Liver (tissue), 9 donors: ENCODE measurements around the gene MYO15B. TPM values are rescaled to one million over a fixed set of nuclear protein-coding genes. Genes with fewer than 3 reads are reported as not detected.
A peak's percentile ranks its signal among the peaks of the same experiment; 100 is the strongest.

Source experiments
- DNase-seq: peaks from one replicate; pipeline ENCODE4 v3.0.0-alpha.2; 2017; ENCODE audit warnings: low spot score
- H3K27ac ChIP-seq, 2 donors: one replicate each; pipeline ENCODE4 v1.7.0; 2013; ENCODE audit warnings: inconsistent platforms in 2 of 2, low read length in 2 of 2, control low read depth in 1 of 2, low read depth in 1 of 2, mild to moderate bottlenecking in 1 of 2
- H3K27me3 ChIP-seq, 4 donors: one replicate each; pipeline versions ENCODE4 v1.6.1 to v1.7.0; 2013; ENCODE audit warnings: low read length in 3 of 4, inconsistent platforms in 1 of 4, mild to moderate bottlenecking in 1 of 4, moderate library complexity in 1 of 4; ENCODE audit not compliant: control insufficient read depth in 4 of 4, insufficient read depth in 4 of 4
- H3K36me3 ChIP-seq, 4 donors: one replicate each; pipeline versions ENCODE4 v1.6.1 to v1.7.0; 2013; ENCODE audit warnings: low read length in 3 of 4, mild to moderate bottlenecking in 3 of 4, low read depth in 1 of 4, moderate library complexity in 1 of 4; ENCODE audit not compliant: control insufficient read depth in 4 of 4, insufficient read depth in 3 of 4
- H3K4me1 ChIP-seq, 4 donors: one replicate each; pipeline versions ENCODE4 v1.6.1 to v1.7.0; 2013; ENCODE audit warnings: low read length in 3 of 4, mild to moderate bottlenecking in 3 of 4, moderate library complexity in 1 of 4; ENCODE audit not compliant: control insufficient read depth in 4 of 4, insufficient read depth in 4 of 4
- H3K4me3 ChIP-seq, 3 donors: one replicate each; pipeline versions ENCODE4 v1.6.1 to v1.7.0; 2013; ENCODE audit warnings: low read length in 3 of 3, control low read depth in 1 of 3, low read depth in 1 of 3, mild to moderate bottlenecking in 1 of 3
- H3K9ac ChIP-seq, 2 donors: one replicate each; pipeline ENCODE4 v1.7.0; 2013; ENCODE audit warnings: low read length in 2 of 2, mild to moderate bottlenecking in 2 of 2, moderate library complexity in 2 of 2, control low read depth in 1 of 2, low read depth in 1 of 2
- H3K9me3 ChIP-seq, 4 donors: one replicate each; pipeline versions ENCODE4 v1.6.1 to v1.7.0; 2013; ENCODE audit warnings: low read length in 3 of 4; ENCODE audit not compliant: control insufficient read depth in 4 of 4
- ATF3 ChIP-seq: IDR thresholded peaks from 2 replicates; pipeline ENCODE4 v1.6.1; 2016; ENCODE audit warnings: antibody characterized with exemption
- CTCF ChIP-seq: fragments of 150-350 bp; IDR thresholded peaks from 2 replicates; pipeline ENCODE4 v1.5.1; 2017; ENCODE audit warnings: improper control_type of control experiment, low read depth, low read length; ENCODE audit not compliant: missing input control
- EGR1 ChIP-seq, 2 donors: IDR thresholded peaks; 2 replicates each; pipeline ENCODE4 v1.6.1; 2016 to 2018; ENCODE audit warnings: antibody characterized with exemption in 2 of 2, low read depth in 2 of 2
- FOXA1 ChIP-seq: IDR thresholded peaks from 2 replicates; pipeline ENCODE4 v1.6.1; 2016; ENCODE audit warnings: antibody characterized with exemption
- FOXA2 ChIP-seq: IDR thresholded peaks from 2 replicates; pipeline ENCODE4 v1.6.1; 2016; ENCODE audit warnings: antibody characterized with exemption
- GABPA ChIP-seq, 2 donors: IDR thresholded peaks in 1 of 2; conservative IDR thresholded peaks in 1 of 2; 2 replicates each; pipeline ENCODE4 v1.6.1; 2016; ENCODE audit warnings: antibody characterized with exemption in 2 of 2, mild to moderate bottlenecking in 1 of 2, moderate library complexity in 1 of 2
- HNF4A ChIP-seq, 2 donors: conservative IDR thresholded peaks; 2 replicates each; pipeline ENCODE4 v1.6.1; 2016; ENCODE audit warnings: antibody characterized with exemption in 2 of 2, mild to moderate bottlenecking in 2 of 2
- HNF4G ChIP-seq: IDR thresholded peaks from 2 replicates; pipeline ENCODE4 v1.6.1; 2016; ENCODE audit warnings: antibody characterized with exemption
- JUND ChIP-seq, 2 donors: IDR thresholded peaks; 2 replicates each; pipeline ENCODE4 v1.6.1; 2016; ENCODE audit warnings: antibody characterized with exemption in 2 of 2
- MAX ChIP-seq: IDR thresholded peaks from 2 replicates; pipeline ENCODE4 v1.6.1; 2016; ENCODE audit warnings: antibody characterized with exemption
- NR2F2 ChIP-seq: IDR thresholded peaks from 2 replicates; pipeline ENCODE4 v1.6.1; 2016; ENCODE audit warnings: antibody characterized with exemption
- RAD21 ChIP-seq, 2 donors: IDR thresholded peaks; 2 replicates each; pipeline ENCODE4 v1.6.1; 2016; ENCODE audit warnings: antibody characterized with exemption in 2 of 2, mild to moderate bottlenecking in 2 of 2
- REST ChIP-seq: IDR thresholded peaks from 2 replicates; pipeline ENCODE4 v1.6.1; 2016; ENCODE audit warnings: antibody characterized with exemption, mild to moderate bottlenecking
- RXRA ChIP-seq, 2 donors: IDR thresholded peaks; 2 replicates each; pipeline ENCODE4 v1.6.1; 2017 to 2018; ENCODE audit warnings: antibody characterized with exemption in 2 of 2, mild to moderate bottlenecking in 1 of 2
- SP1 ChIP-seq: IDR thresholded peaks from 2 replicates; pipeline ENCODE4 v1.6.1; 2018; ENCODE audit warnings: antibody characterized with exemption, mild to moderate bottlenecking
- TAF1 ChIP-seq: conservative IDR thresholded peaks from 2 replicates; pipeline ENCODE4 v1.6.1; 2016; ENCODE audit warnings: antibody characterized with exemption, mild to moderate bottlenecking
- YY1 ChIP-seq: IDR thresholded peaks from 2 replicates; pipeline ENCODE4 v1.6.1; 2016; ENCODE audit warnings: antibody characterized with exemption, mild to moderate bottlenecking
- ZBTB33 ChIP-seq: IDR thresholded peaks from 2 replicates; pipeline ENCODE4 v1.6.1; 2016; ENCODE audit warnings: antibody characterized with exemption
- WGBS: extraction: QIAGEN DNeasy Blood & Tissue Kit; methylation state at CpG from one replicate; pipeline ENCODE4 v1.1.7; 2013; 5-methylcytosine and 5-hydroxymethylcytosine counted together
- polyA plus RNA-seq, 2 donors: library from polyadenylated mRNA; stranded (reverse) in 1 of 2; unstranded in 1 of 2; fragments of 200-250 nt in 1 of 2; fragments of >200 nt in 1 of 2; fragmentation: Nextera tagmentation in 1 of 2; extraction: Ambion mirVana in 1 of 2; gene quantifications; one replicate each; pipeline versions ENCODE4 v1.2.1 to v1.2.3, GENCODE V29; 2013 to 2015
- total RNA-seq, 2 donors: library from RNA; depleted of rRNA; stranded (reverse); fragments of >200 nt; gene quantifications; one replicate each; pipeline ENCODE4 v1.2.3, GENCODE V29; 2014
- donor health status: healthy.
- donor health status: healthy.
- donor health status: healthy.
- donor health status: healthy.
- donor health status: healthy.

MYO15B gene
- total and polyA plus RNA-seq, 4 donors: 13.3 to 34.4 (median 18.0) TPM

- H3K4me3 ChIP-seq: no peak overlapping the region
- no peak for DNase-seq
- H3K4me1 ChIP-seq: peaks cover 18 to 48% (median 42%) of the 10 kb centered on the region in 4 donors
- peaks cover 0 to 2% (median 0%) of the 10 kb centered on the region in 4 donors for H3K36me3 ChIP-seq
- peak overlapping the region in 1 of 2 donors; percentile 9 for H3K27ac ChIP-seq
- WGBS: 69% methylated on average over 21 of the region's 21 CpGs
- H3K27me3 ChIP-seq: no peaks in the 10 kb centered on the region
- H3K9ac ChIP-seq: no peak overlapping the region
- no peaks in the 10 kb centered on the region for H3K9me3 ChIP-seq
- TF ChIP-seq EGR1 (IDR thresholded peaks at IDR 0.05; ENCODE audit: low read depth in 2 of 2) (no peak), SP1 (no peak), ATF3 (no peak), RXRA (IDR thresholded peaks at IDR 0.05) (peak; percentile 78 to 83), GABPA (IDR thresholded peaks at IDR 0.05 in 1 of 2, conservative IDR thresholded peaks at IDR 0.05 in 1 of 2) (no peak), ZBTB33 (no peak), FOXA2 (no peak), REST (no peak), HNF4G (no peak), HNF4A (conservative IDR thresholded peaks at IDR 0.05) (peak; percentile 11 to 39), TAF1 (no peak), MAX (no peak), FOXA1 (no peak)
Observed at GRCh38 chr17:75555679-75556153, 31.9 kb upstream of the MYO15B start.

- Histone ChIP-seq H3K27ac (peak overlapping the region; percentile 86 to 91), H3K4me1 (peaks cover 20 to 54% (median 49%) of the 10 kb centered on the region in 4 donors), H3K4me3 (no peak overlapping the region), H3K9me3 (no peaks in the 10 kb centered on the region), H3K27me3 (no peaks in the 10 kb centered on the region), H3K9ac (no peak overlapping the region), H3K36me3 (no peaks in the 10 kb centered on the region)
- DNase-seq: peak; percentile 74
- 27% methylated on average over 15 of the region's 15 CpGs for WGBS
- peak; percentile 79 for TF ChIP-seq MAX
- peak; percentile 61 for TF ChIP-seq ZBTB33
- TF ChIP-seq CTCF: no peak
- TF ChIP-seq HNF4G: no peak
- peak; percentile 93 for TF ChIP-seq SP1
- TF ChIP-seq RAD21 (IDR thresholded peaks at IDR 0.05): peak in 1 of 2 donors; percentile 38
- peak; percentile 92 to 95 for TF ChIP-seq JUND (IDR thresholded peaks at IDR 0.05)
- TF ChIP-seq TAF1: peak; percentile 62
- TF ChIP-seq FOXA1: peak; percentile 64
- no peak for TF ChIP-seq GABPA (IDR thresholded peaks at IDR 0.05 in 1 of 2, conservative IDR thresholded peaks at IDR 0.05 in 1 of 2)
- TF ChIP-seq EGR1 (IDR thresholded peaks at IDR 0.05; ENCODE audit: low read depth in 2 of 2): peak in 1 of 2 donors; percentile 44
- TF ChIP-seq ATF3: peak; percentile 86
- TF ChIP-seq FOXA2: peak; percentile 78
- peak; percentile 65 for TF ChIP-seq HNF4A (conservative IDR thresholded peaks at IDR 0.05)
- TF ChIP-seq RXRA (IDR thresholded peaks at IDR 0.05): peak; percentile 73 to 76
- TF ChIP-seq NR2F2: peak; percentile 51
- TF ChIP-seq YY1: peak; percentile 51
Observed at GRCh38 chr17:75557075-75557851, 30.3 kb upstream of the MYO15B start.
